Suppressor macrophage treated with lipopolysaccharide for 4 hours (primary cell): ENCODE results near the gene HOXA11.

Experiments
- DNase-seq: peaks from one replicate; pipeline ENCODE4 v3.0.0-alpha.2; 2020

The HOXA11 gene

DNA sequence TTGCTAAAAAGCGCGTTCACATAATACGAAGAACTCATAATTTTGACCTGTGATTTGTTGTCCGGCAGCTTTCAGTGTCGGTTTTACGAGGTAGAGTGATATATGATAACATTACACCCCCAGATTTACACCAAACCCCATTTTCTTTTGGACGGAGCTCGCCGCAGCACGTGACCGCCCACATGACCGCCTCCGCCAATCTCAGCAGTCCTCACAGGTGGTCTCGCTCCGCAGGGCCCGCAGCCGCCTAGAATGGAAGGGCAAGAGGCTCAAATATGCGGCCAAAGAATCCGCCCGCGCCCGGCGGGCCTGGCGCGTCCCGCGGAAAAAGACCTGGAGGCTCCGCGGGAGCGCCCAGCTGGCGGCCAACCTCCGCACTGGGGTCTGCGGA, 28.5 kb downstream of the HOXA11 start, which contains the start of gene HOXA7:
HOXA7 (minus strand) TSS at position 168 of the 391 bp plus-strand sequence; CDS start at position 38, 130 bp downstream.
- no peak for DNase-seq

- no peak for DNase-seq
These were observed 29.1 kb downstream of the HOXA11 start for GRCh38 chr7:27155816-27156507.

DNA sequence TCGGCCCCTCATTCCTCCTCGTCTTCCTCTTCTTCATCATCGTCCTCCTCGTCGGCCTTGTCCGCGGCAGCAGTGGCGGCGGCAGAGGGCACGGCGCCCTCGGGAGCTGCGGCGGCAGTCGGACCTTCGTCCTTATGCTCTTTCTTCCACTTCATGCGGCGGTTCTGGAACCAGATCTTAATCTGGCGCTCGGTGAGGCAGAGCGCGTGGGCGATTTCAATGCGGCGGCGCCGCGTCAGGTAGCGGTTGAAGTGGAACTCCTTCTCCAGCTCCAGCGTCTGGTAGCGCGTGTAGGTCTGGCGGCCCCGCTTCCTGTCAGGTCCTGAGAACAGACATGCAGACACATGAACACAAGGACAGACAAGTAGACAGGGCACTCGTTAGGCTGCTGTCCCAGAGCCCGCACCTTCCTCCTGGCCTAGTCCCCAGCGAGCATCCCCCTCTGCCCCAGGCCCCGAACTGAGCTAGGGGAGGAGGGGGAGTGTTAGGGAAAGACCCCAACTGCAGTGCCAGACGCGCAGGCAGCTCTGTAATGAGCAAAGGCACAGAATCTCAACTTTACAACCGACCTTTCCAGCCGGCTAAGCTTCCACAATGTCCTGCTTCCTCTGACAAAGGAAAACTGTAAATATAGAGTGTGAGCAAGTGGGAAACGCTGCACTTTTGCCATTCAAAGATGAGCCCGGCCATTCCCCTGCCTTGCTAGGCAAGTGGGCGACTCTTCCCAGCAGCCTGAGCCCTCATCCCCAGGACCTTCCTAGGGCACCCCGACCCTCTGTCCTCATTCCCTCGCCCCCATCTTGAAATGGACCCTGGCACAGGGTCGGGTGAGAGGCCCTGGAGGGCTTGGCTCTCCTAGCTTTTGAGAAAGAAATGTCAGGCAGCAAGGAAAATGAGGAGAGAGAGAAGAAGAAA, 29.9 kb downstream of the HOXA11 start:
- no peak for DNase-seq

- DNase-seq, result no peak
These were observed 30.7 kb downstream of the HOXA11 start for GRCh38 chr7:27154369-27154768.

DNA sequence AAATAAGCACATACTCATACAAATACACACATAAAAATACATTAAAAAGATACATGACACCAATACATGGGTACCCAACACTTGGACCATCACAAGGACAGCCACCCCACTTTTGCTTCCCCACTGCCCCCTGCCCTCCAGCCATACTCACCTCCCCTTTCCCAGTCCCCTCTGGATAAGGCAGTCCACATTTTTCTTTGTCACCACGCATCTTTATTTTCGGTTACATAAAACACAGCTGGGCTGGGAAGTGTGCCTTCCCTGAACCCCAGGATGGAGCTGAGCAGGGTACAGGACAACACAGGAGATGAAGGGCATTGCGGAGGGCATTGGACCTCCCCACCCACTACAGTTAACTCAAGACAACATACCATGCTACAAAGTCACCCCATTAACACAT, 31.5 kb downstream of the HOXA11 start:
- no peak for DNase-seq

- DNase-seq, result no peak
These were observed 32.1 kb downstream of the HOXA11 start for GRCh38 chr7:27152816-27153442.

DNA sequence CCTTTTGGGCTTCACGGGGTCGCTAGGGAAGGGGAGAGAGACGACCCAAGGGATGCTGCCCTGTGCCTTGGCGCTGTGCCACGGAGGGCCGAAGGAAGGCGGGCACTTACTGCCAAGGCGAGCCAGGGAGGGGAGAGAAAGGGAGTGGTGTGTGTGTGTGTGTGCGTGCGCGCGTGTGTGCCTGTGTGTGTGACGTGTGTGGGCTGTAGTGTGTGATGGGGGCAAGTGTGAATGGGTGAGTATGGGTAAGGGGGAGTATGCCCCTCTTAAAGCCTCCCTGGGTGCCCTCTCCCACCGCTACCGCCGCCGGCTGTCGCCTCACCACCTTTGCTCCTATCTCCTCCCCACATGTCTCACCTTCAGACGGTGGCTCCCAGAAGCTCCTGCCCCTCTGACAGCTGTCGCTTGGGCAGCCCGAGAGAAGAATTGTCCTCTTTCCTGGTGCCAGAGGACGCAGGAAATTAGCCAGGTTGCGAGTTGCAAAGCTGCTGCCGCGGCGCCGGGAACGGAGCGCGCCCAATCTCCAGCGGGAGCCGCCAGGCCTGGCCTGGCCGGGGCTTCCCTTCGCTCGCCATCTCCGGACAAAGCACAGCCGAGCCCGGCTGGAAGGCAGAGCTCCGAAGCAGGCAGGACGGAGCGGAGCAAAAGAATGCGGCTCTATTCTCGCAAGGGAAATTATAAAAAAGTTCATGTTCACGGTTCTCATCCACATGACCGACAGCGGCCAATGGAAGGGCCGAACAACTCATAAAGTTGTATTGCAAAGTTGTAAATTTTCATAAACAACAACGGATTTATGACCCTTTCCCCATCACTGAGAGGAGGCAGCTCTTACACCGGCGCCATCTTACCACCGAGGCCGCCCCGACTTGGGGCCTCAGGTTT, 32.9 kb downstream of the HOXA11 start, which contains the start of gene HOXA3:
HOXA3 (minus strand) TSS at position 653 of the 885 bp plus-strand sequence. CDS start 41,943 bp downstream, outside the sequence.
- DNase-seq, result no peak

GRCh38 chr7:27151341-27151930, 33.6 kb downstream of the HOXA11 start:
- DNase-seq, result no peak

GRCh38 chr7:27150568-27151340, 34.3 kb downstream of the HOXA11 start:
- peak; percentile 84 for DNase-seq

DNA sequence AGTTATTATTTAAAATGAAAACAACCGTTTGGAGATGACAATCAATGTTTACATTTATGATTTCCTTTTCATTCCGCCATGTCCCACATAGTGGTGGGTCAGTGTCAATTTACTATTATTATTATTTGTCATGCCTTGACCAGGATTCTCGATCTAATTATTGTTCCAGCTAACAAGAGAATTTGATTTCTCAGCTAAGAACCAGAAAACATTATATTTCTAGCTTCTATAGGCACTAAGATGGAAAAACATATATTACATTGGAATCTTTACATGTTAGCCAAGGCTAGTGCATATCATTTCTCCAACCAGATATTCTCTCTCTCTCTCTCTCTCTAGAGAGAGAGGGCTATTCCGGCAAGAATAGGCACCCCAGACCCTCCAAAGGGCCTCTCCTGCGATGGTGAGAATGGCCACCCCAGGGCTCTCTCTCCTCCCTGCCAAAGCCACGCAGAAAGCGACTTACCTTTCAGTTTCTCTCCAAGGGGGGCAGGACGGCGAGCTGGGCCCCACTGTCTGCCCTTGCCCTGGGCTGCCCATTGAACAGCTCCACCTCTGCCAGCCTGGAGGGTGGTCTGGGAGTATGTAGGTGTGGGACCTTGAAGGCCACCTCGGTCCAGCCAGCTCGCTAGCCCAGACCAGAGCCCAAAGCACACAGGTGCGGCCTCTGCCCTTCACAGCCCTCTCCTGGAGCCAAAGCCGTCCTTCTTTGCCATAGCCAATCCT, 35.0 kb downstream of the HOXA11 start:
- no peak for DNase-seq

GRCh38 chr7:27148756-27149641, 36.0 kb downstream of the HOXA11 start:
- DNase-seq, result no peak

DNA sequence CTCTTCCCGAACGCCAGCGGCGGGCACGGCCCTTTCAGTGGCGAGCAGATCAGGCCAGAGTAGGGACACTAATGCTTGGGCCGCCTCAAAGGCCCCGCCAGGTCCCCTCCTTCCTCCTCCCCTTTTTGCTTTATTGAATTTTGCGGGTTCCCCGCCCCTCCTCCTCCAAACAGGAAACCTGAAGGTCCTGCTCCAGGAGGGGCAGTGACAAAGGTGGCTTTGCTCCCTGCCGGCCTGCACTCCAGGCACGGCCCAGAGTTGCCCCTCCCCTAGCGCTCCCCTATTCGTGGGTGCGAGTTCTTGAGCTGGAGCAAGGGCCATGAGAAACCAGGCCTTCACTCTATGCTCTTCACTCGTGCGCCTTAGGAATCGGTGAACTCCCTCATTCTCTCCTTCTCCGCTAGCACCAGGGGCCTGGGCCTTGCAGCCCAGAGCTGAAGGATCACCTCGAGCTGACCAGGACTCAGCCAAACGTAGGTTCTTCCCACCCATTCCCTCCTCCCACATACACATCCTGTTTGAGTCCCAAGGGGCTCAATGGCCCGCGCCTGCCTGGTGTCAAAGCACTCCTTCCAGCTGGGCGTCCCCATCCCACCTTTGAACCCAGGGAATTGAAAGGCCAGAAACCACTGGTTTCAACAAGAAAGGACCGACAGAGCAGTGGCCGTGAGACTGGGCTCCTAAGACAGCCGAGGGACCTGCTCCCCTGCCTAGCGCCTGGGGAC, 36.8 kb downstream of the HOXA11 start:
- no peak for DNase-seq

DNA sequence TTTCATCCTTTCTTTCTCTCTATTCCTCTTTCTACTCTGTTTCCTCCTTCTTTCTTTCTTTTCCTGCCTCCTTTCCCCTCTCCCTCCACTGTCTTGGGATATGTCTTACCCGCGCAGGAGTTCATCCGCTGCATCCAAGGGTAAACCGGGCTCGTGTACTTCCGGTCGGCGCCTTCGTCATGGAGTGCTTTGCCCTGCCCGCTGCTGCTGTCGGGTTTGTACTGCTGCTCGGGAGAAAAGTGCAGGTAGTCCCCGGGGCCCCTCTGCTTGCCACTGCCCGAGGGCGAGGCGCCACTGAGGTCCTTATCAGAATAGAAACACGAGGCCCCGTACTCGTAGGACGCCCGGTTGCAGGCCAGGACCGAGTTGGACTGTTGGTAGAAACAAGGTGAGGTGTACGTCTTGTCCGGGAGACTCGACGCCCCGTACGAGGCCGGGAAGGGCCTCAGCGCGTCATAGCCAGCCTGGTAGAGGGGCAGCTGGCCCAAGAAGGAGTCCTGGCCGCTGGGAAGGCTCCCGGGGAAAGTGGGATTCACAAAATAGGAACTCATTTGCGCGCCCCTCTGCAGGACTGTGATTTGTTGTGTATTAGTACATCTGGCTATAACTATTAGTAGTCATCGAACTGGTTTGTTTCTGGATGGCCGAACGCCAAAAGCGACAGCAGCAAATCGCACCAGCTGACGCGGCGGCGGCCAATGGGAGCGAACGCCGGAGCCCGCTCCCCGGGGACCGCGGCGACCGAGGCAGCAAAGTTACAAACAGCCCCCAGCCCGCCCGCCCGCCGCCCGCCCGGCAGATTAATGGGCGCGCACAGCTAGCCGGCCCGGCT, 37.6 kb downstream of the HOXA11 start, which contains the start of gene HOXA6:
HOXA6 (minus strand) TSS at position 576 of the 832 bp plus-strand sequence; CDS start at position 551, 25 bp downstream.
- no peak for DNase-seq

- DNase-seq, result no peak
These were observed 38.4 kb downstream of the HOXA11 start for GRCh38 chr7:27146491-27147198.

GRCh38 chr7:27145914-27146412, 39.1 kb downstream of the HOXA11 start:
- DNase-seq, result no peak

DNA sequence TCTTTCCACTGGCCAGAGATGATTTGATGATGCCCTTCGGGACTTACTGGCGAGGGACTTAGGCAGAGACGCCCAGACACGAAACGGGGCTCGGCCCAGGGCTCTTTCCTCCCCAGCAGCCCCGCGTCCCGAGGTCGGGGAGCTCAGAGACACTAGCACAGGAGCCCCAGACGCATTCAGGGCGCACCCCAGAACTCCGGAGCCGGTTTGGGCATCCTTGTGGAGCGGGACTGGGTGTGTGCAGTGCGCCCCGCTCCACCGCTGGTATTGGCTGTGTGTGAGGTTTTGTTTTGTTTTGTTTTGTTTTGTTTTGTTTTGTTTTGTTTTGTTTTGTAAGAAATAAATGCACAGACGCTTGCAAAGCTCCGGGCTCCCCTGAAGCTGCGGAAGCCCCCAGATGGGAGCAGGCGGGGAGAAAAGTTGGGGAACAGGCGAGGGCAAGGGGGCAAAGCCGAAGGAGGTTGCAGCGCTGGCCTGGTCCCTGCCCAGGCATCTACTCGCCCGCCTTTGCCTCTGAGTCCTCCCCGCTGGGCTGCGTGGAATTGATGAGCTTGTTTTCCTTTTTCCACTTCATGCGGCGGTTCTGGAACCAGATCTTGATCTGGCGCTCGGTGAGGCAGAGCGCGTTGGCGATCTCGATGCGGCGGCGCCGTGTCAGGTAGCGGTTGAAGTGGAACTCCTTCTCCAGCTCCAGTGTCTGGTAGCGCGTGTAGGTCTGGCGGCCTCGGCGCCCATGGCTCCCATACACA, 39.7 kb downstream of the HOXA11 start:
- DNase-seq, result no peak
